Mucosa of rectum (tissue), 2 donors: Measurements from ENCODE around the gene CCDC91.
A peak's percentile ranks its signal among the peaks of the same experiment; 100 is the strongest.
"Not testable (repeated sequence)": the region's sequence is repeated elsewhere in the genome, so short reads cannot be mapped to it uniquely, and the experiment has no call there.

Source experiments
- H3K27ac ChIP-seq, 2 donors: one replicate each; pipeline ENCODE4 v1.7.0; 2013; ENCODE audit warnings: inconsistent platforms in 2 of 2, low read depth in 2 of 2, low read length in 2 of 2
- H3K27me3 ChIP-seq, 2 donors: one replicate each; pipeline ENCODE4 v1.7.0; 2013; ENCODE audit warnings: low read length in 2 of 2; ENCODE audit not compliant: control insufficient read depth in 2 of 2, insufficient read depth in 2 of 2
- H3K36me3 ChIP-seq, 2 donors: one replicate each; pipeline ENCODE4 v1.7.0; 2013; ENCODE audit warnings: low read length in 2 of 2; ENCODE audit not compliant: control insufficient read depth in 2 of 2, insufficient read depth in 2 of 2
- H3K4me1 ChIP-seq, 2 donors: one replicate each; pipeline ENCODE4 v1.7.0; 2013; ENCODE audit warnings: low read length in 2 of 2, mild to moderate bottlenecking in 1 of 2; ENCODE audit not compliant: control insufficient read depth in 2 of 2, insufficient read depth in 2 of 2
- H3K4me3 ChIP-seq, 2 donors: one replicate each; pipeline ENCODE4 v1.7.0; 2013; ENCODE audit warnings: low read length in 2 of 2
- H3K9ac ChIP-seq, 2 donors: one replicate each; pipeline ENCODE4 v1.7.0; 2013; ENCODE audit warnings: low read length in 2 of 2, low read depth in 1 of 2, mild to moderate bottlenecking in 1 of 2
- H3K9me3 ChIP-seq, 2 donors: one replicate each; pipeline ENCODE4 v1.7.0; 2013; ENCODE audit warnings: low read length in 2 of 2; ENCODE audit not compliant: control insufficient read depth in 2 of 2
- donor health status: healthy.
- donor health status: Normal muscosa, but diverticular disease.

Gene CCDC91

DNA sequence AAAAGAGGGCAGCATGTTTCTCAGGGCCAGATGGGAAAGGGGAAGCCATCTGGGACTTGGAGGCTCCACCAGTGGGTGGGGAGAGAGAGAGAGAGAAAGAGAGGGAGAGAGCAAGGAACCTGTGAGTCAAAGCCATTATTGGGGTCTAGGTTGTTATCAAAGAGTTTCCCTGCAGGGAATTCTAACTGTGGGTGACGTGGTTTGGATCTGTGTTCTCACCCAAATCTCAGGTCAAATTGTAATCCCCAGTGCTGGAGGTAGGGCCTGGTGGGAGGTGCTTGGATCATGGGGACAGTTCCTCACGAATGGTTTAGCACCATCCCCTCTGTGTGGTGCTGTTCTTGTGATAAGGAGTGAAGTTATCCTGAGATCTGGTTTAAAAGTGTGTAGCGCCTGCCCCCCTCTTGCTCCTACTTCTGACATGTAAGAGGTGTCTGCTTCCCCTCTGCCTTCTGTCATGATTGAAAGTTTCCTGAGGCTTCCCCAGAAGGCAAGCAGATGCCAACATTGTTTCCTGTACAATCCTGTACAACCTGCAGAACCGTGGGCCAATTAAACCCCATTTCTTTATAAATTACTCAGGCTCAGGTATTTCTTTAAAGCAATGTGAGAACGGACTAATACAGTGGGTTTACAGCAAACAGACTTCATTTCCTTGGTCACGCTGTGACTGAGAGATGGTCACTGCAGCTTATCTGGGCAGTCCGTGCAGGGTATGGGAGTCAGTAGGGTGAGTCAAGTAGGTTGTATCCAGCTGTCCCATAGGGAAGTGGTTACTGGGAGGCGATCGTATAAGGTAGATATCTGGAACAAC is 52.4 kb downstream of the CCDC91 start:
- H3K36me3 ChIP-seq: no peaks in the 10 kb centered on the region

DNA sequence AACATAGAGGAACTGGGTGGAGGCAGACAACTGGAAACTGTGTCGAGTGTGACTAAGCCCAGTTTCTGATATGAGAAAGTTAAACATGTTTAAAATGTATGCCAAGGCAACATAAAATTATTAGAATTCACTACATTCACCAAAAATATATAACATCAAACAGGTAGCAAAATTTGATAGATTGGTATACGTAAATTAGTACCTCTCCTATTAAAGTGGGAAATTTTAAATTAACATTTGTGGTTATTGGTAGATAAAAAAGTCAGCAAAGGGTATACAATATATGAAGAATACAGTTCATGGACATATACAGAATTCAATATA is 53.0 kb downstream of the CCDC91 start:
- Histone ChIP-seq H3K27ac (no peak overlapping the region), H3K4me3 (no peak overlapping the region), H3K9me3 (no peaks in the 10 kb centered on the region), H3K36me3 (no peaks in the 10 kb centered on the region), H3K27me3 (no peaks in the 10 kb centered on the region), H3K9ac (no peak overlapping the region), H3K4me1 (no peaks in the 10 kb centered on the region)

More for the DNA sequence above, 52.4 kb downstream of the CCDC91 start:
- Histone ChIP-seq H3K9me3 (no peaks in the 10 kb centered on the region), H3K27me3 (no peaks in the 10 kb centered on the region), H3K4me1 (no peaks in the 10 kb centered on the region), H3K4me3 (no peak overlapping the region), H3K27ac (peak overlapping the region in 1 of 2 donors; percentile 41), H3K9ac (no peak overlapping the region)

DNA sequence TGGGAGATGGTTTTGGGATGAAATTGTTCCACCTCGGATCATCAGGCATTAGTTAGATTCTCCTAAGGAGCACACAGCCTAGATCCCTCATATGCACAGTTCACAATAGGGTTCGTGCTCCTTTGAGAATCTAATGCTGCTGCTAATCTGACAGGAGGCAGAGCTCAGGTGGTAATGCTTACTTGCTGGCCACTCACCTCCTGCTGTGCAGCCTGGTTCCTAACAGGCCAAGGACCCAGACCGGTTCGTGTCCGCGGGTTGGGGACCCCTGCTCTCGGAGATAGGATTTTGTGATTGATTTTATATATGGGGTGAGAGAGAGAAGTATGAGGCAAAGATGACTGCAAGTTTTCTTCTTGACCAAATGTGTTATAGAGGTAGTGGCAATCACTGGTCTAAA is 57.5 kb downstream of the CCDC91 start:
- H3K9me3 ChIP-seq: no peaks in the 10 kb centered on the region
- H3K4me1 ChIP-seq: no peaks in the 10 kb centered on the region
- H3K27me3 ChIP-seq: no peaks in the 10 kb centered on the region
- no peak overlapping the region for H3K4me3 ChIP-seq
- no peaks in the 10 kb centered on the region for H3K36me3 ChIP-seq
- no peak overlapping the region for H3K9ac ChIP-seq
- H3K27ac ChIP-seq: no peak overlapping the region

DNA sequence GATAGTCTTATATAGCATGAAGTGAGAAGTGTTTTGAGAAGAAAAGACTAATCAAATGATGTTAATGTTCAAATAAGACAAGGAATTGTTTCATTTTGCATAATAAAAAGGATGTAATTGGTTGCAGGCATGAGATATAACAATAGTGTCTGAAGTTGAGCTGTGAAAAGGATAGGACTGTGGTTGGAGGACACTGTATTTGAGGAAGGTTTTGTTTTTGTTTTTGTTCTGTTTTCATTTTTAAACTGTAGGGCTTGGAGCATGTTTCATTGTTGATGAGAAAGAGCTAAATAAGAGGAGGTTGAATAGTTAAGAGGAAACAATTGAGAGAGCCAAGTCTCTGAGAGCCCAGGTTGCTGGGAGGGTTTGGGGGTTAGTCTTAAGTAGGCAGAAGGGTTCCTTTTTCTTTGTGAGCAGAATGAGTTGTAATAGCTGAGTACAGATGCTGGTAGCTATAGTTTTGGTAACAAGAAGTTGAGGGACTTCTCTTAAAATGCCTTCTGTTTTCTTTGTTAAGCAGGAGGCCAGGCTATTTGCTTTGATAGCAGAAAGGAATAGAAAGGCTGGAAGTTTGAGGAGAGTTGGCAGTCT is 58.4 kb downstream of the CCDC91 start:
- Histone ChIP-seq H3K9ac (no peak overlapping the region), H3K27ac (no peak overlapping the region), H3K36me3 (no peaks in the 10 kb centered on the region), H3K9me3 (no peaks in the 10 kb centered on the region), H3K4me3 (no peak overlapping the region), H3K4me1 (no peaks in the 10 kb centered on the region), H3K27me3 (no peaks in the 10 kb centered on the region)

DNA sequence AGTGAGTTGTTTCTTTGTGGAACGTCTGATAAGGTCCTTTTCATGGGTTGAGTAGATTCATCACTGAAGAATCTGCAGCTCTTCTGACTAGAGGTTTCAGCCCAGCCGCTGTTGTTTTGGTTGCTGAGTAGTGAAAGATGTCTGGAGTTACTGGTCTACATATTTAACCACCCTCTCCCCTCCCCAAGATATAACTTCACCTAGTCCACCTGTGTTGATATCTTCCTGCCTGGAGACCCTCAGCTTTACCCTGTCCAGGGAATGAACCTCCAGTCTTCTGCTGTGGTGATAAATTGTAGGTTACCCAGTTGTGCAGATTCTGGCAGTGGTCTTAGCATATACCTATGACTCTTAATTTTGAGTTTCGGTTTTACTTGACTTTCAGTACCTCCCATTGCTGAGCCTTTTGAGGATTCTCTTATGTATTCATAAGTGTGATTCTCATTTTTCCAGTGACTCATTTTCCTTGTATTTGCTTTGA is 62.9 kb downstream of the CCDC91 start:
- H3K36me3 ChIP-seq: no peaks in the 10 kb centered on the region
- peak overlapping the region in 1 of 2 donors; percentile 16 for H3K4me3 ChIP-seq
- no peak overlapping the region for H3K9ac ChIP-seq
- no peaks in the 10 kb centered on the region for H3K4me1 ChIP-seq
- H3K9me3 ChIP-seq: no peaks in the 10 kb centered on the region
- H3K27me3 ChIP-seq: no peaks in the 10 kb centered on the region
- H3K27ac ChIP-seq: no peak overlapping the region

DNA sequence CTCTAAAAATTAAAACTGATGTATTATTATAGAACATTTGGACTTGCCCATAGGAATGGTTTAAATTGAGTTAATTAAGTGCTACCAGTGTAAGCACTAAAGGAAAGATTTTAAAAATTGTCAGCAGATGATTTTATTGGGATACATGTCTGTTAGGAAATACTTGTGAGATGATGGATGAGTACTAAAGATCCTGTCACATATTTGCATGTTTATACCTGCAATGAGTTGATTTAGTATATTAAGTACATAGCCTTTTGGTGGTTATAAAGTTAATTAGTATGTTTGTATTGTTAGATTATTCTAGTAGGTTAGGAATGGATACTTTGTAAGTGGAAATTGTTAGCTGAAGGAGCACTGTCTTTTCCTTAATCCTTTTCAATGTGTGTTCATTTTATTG is 67.2 kb downstream of the CCDC91 start:
- H3K27me3 ChIP-seq: no peaks in the 10 kb centered on the region
- no peaks in the 10 kb centered on the region for H3K9me3 ChIP-seq
- H3K36me3 ChIP-seq: no peaks in the 10 kb centered on the region
- H3K9ac ChIP-seq: no peak overlapping the region
- no peak overlapping the region for H3K4me3 ChIP-seq
- H3K27ac ChIP-seq: no peak overlapping the region
- no peaks in the 10 kb centered on the region for H3K4me1 ChIP-seq

DNA sequence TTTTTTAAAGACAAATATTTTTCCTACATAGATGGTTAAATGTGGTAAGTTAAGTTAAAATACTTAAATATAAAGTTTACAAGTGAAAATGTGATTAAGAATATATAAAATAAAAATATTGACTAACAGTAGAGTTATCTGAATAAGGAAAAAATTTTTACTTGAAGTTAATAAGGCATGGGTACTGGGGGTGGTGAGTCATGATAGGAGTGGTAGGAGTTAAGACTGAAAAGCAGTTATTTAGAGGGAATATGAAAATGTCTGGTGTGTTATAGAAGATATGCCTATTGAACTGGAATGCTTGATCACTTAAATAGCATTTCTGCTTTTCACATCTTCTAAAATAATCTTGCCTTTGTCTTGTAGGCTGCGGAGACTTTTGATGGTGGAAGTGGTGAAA is 68.7 kb downstream of the CCDC91 start:
- H3K27me3 ChIP-seq: no peaks in the 10 kb centered on the region
- H3K9me3 ChIP-seq: no peaks in the 10 kb centered on the region
- no peak overlapping the region for H3K4me3 ChIP-seq
- no peaks in the 10 kb centered on the region for H3K4me1 ChIP-seq
- peaks cover 0 to 3% of the 10 kb centered on the region in 2 donors for H3K36me3 ChIP-seq
- no peak overlapping the region for H3K27ac ChIP-seq
- no peak overlapping the region for H3K9ac ChIP-seq

DNA sequence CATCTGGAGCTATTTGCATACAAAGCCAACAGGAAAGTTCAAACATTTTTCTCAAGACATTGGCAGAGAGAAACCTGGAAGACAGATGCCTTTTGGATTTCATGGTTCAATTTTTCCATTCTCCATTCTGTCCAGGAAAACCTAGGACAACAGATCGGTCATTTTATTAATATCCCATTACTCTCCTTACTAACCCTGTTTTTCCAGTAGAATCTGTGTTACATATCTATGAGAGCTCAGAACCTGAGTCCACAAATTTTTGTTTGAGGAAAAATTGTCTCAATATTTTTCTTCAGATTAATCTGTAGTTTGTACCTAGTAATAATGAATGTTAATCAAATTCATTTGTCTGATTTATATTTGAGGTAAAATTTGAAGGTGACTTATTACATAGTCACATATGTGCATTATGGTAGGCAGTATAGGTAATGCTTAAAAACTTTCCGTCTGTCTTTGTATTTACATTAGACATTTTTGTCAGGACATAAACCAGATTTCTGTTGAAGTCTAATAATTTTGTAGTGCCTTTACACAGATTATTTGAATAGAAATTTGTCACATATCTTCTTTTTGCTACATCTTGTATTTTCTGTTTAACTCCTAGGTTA is 75.3 kb downstream of the CCDC91 start:
- no peak overlapping the region for H3K4me3 ChIP-seq
- peaks cover 0 to 3% of the 10 kb centered on the region in 2 donors for H3K36me3 ChIP-seq
- no peaks in the 10 kb centered on the region for H3K4me1 ChIP-seq
- no peak overlapping the region for H3K27ac ChIP-seq
- no peaks in the 10 kb centered on the region for H3K27me3 ChIP-seq
- no peaks in the 10 kb centered on the region for H3K9me3 ChIP-seq
- no peak overlapping the region for H3K9ac ChIP-seq

DNA sequence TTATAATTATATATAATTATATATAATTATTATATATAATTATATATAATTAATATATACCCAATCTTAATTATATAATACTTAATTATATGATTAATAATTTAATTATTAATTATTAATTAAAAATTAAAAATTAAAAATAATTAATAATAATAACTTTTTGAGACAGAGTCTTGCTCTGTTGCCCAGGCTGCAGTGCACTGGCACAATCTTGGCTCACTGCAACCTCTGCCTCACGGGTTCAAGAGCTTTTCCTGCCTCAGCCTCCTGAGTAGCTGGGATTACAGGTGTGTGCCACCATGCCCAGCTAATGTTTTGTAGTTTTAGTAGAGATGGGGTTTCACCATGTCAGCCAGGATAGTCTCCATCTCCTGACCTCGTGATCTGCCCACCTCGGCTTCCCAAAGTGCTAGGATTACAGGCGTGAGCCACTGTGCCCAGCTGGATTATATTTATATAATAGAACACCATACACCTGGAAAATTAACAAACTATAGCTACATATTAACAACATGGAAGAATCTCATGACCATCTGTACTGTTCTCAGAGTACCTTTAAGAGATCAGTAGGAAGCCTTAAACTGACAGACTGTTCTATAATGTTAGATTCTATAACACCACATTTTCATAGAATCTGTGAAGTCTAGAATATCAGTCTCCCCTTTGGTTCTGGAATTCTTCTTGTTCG is 77.8 kb downstream of the CCDC91 start:
- not testable (repeated sequence) for H3K4me3 ChIP-seq, H3K27me3 ChIP-seq, H3K27ac ChIP-seq, H3K36me3 ChIP-seq, H3K9me3 ChIP-seq, H3K9ac ChIP-seq, H3K4me1 ChIP-seq
